Astrocyte (in vitro differentiated cells and primary cell): ENCODE results near the gene ATP1A2.

Experiments
- EZH2 ChIP-seq: IDR thresholded peaks from 2 replicates; pipeline ENCODE4 v1.6.1; 2012; ENCODE audit warnings: mild to moderate bottlenecking, low read length, inconsistent platforms; ENCODE audit not compliant: insufficient read depth
- TF ChIP-seq, protein P1 (sequence below): IDR thresholded peaks from 2 replicates; pipeline ENCODE4 v1.5.1; 2011; ENCODE audit warnings: low read depth, mild to moderate bottlenecking, inconsistent platforms, low read length, moderate library complexity; ENCODE audit not compliant: insufficient read depth

GRCh38 chr1:160082487-160082886, 33.1 kb upstream of the ATP1A2 start:
- TF ChIP-seq, protein P1, sequence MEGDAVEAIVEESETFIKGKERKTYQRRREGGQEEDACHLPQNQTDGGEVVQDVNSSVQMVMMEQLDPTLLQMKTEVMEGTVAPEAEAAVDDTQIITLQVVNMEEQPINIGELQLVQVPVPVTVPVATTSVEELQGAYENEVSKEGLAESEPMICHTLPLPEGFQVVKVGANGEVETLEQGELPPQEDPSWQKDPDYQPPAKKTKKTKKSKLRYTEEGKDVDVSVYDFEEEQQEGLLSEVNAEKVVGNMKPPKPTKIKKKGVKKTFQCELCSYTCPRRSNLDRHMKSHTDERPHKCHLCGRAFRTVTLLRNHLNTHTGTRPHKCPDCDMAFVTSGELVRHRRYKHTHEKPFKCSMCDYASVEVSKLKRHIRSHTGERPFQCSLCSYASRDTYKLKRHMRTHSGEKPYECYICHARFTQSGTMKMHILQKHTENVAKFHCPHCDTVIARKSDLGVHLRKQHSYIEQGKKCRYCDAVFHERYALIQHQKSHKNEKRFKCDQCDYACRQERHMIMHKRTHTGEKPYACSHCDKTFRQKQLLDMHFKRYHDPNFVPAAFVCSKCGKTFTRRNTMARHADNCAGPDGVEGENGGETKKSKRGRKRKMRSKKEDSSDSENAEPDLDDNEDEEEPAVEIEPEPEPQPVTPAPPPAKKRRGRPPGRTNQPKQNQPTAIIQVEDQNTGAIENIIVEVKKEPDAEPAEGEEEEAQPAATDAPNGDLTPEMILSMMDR: no peak
- no peak for TF ChIP-seq EZH2
